HG02884 (cell line): ENCODE data around the gene ZMIZ1.

Experiments used
- ATAC-seq: cut with Tn5 transposase; IDR thresholded peaks from one replicate; pipeline ENCODE4 v1.9.1; 2021; ENCODE audit warnings: mild to moderate bottlenecking, moderate library complexity; ENCODE audit not compliant: unreplicated experiment

Gene ZMIZ1

GRCh38 chr10:79180414-79181221, 111.9 kb downstream of the ZMIZ1 start:
- no peak for ATAC-seq

- ATAC-seq, result no peak
These were observed 112.5 kb downstream of the ZMIZ1 start for GRCh38 chr10:79181227-79181626.

- no peak for ATAC-seq
These were observed 113.1 kb downstream of the ZMIZ1 start for GRCh38 chr10:79181698-79182521.

DNA sequence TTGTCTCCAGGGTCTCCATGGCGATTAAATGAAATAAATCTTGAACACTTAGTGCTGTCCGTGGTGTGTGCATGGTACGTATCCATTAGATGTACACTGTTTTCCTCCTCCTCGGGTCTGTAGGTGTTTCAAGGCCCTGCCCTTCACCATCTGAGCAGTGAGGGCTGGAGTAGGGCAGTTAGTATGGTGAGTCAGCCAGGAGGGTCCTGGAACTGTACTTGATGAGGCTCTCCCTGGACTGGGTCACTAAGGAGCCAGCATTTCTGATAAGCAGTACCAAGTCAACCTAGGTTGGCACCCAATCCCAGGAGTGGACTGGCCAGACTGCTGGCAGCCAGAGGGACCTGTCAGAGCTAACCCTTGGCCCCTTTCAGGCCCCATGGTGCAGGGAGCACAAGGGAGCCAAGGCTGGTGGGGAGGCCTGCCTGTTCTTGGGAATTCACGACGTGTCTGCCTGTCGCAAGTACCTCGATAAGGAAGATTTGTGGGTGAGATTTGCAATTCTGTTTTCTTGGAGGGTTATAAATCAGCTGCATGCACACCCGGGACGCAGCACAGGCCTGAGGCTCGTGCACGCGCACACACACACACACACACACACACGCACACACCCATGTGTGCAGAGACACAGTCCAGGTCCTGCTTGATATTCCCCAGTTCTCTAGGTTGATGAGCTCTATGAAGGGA, 114.2 kb downstream of the ZMIZ1 start:
- ATAC-seq, result no peak

DNA sequence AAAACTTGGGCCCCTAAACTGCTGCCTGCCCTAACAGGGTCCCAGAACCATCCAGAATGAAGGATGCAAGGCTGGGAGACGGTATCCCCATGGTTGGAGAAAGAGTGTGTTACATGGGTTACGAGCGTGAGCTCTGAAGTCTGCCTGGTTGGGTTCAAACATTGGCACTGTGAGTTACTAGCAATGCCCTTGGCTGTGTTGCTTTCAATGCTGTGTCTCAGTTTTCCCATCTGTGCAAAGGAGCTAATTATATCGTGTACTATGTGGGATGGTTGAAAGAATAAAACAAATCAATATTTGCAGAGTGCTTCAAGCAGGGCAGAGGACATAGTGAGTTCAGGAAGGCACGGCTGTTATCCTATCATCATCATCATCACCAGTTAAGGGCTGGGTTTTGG, 114.7 kb downstream of the ZMIZ1 start:
- ATAC-seq, result no peak

DNA sequence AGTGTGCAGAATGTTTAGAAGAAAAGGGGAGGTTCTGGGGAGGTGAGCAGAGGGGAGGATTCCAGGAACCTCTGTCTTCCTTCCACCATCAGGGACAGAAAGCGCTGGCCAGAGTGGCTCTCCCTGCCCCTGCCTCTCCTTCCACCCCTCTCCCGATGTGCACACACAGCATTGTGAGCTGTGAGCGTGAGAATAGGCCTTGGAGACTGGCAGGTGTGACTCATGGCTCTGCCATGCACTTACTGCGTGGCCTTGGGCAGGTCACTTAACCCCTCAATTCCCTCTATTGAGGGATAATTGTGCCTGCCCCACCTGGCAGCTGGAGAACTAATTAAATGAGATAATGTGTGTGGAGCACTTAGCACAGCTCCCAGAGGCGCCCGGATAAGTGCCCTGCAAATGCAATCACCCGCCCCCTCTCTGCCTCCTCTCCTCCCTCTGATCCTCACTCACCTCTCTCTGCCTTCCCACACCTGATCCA, 115.4 kb downstream of the ZMIZ1 start:
- no peak for ATAC-seq

- ATAC-seq, result no peak
These were observed 115.9 kb downstream of the ZMIZ1 start for GRCh38 chr10:79184657-79185056.

DNA sequence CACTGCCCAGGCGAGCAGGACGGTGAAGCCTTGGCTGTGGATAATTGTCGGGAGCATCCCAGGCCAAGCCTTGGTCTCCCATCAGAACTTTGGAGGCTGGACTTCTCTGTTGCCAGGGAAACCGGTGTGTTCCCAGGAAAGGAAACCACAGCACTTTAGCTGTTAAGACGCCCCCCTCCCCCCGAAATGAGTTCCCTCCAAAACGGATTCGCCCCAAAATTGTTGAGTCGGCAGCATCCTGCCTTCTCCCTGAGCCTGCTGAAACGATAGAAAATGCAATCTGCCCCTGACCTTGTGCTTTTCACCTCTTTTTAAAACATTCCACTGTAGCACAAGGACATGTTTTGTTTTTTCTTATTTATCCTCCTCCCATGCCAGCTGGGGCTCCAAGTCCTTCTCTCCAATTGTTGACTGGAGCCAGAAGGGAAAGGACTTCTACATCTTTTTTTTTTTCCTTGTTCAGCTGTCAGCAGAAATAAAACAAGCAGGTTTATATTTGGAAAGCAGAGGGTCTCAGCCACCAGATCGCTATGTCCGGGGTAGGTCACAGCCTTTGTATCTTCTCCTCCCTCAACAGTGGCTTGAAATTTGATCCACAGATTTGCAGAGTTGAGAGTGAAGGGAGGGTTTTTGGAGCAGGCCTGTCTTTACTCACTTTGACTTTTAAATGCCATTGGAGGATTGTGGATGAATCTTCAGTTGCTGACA, 116.5 kb downstream of the ZMIZ1 start:
- ATAC-seq, result no peak

DNA sequence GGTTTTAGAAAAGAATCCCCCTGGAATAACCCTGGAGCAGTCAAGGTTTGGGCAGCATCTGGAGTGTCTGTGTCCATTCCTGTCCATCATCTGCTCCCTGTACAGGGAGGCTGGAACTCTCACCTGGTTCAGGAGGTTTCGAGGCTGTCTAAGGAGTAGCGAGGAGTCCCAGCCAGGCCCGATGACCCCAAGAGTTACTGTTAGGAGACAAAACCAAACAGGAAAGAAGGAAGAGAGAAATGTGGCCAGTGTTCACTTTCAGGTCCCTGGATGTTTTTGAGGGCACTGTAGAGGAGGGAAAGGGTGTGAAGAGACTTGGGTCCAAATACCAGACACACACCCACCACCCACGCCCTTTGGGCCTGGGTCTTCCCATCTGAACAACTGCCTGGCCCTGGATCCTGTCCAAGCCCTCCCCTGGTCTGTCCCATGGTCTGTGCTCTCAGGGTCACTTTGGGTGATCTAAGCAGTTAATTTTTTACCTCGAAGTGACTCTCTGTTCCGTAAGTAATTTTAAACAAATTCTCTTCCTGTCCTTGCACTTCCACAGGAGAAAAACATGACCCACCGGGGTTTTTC, 117.1 kb downstream of the ZMIZ1 start:
- ATAC-seq, result no peak

DNA sequence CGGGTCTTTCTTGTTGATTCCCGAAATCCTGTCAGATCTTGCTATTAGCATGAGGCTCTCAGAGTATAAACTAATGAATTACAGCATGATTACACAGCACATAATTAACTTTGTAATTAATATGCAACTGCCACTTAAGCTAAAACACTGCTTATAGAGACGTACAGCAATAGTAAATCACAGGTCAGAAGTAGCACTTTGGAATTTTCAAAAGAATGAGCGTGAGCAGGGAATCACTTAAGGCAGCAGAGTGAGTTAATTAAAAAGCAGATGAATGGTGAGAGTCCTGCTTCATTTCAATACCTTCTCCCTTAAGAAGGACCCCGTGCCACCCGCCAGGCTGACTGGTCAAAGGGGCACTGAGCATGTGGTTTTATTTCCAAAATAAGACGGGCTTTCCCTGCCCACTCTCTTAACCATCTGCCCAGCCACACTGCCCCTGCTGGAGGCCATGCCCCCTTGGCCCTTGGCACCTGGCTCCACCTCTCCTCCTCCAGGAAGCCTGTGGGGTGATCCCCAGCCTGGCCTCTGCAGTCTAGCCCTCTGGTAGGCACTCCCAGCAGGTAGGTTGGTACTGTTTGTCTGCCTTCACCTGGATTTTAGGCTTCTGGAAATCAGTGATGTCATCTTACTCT, 117.8 kb downstream of the ZMIZ1 start:
- ATAC-seq, result no peak

DNA sequence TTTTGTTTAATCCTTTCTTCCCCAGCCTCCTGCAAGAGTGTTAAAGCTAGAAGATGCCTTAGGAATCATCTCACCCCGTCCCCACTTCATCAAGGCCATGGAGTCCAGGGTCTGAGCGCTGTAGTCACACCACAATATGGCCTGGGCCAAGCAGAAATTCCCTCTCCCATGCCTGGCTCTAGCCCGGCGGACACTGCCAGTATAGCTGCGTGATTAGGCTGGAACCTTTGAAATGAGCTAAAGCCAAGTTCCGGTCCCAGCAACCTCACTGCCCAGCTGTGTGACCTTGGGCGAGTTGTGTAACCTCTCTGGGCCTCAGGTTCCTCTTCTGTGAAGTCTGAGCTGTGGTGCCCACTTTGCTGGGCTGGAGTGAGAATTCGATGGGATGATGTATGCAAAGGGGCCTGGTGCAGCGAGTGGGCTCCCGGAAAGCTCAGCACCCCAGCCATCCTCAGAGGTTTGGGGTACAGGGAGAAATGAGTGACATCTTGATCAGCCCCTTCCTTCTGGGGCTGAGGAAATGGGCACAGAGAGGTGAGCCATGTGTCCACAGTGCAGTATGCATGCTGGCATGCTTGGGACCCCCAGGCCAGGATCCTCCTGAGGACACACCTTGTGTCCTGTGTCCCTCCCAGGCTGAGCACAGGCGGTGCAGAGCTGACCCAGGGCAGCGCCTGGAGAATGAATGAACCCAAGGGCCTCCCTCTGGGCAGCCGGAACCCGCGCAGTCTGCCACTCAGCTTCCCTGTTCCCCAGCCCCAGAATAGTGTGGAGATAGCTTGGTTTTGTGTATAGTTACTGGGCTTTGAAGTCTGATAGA, 118.6 kb downstream of the ZMIZ1 start:
- ATAC-seq, result no peak

GRCh38 chr10:79188154-79188965, 119.6 kb downstream of the ZMIZ1 start:
- ATAC-seq, result no peak

DNA sequence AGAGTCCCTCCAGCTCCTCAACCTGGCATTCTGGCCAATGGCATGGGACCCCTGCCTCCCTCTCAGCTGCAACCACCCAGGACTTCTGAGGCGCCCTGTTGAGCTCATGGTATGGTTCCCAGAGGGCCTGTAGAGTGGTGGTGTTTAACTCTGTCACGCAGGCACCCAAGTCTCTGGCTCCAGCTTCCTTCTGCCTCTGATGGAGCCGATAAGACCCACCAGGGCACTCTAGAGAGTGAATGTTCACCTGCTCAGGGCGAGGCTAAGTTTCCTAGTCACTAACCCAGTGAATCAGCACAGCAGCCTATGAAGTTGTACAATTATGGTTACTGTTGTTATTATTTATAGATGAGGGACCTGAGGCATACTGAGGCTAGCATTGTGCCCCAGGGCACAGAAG, 120.4 kb downstream of the ZMIZ1 start:
- no peak for ATAC-seq

GRCh38 chr10:79189853-79190435, 121.2 kb downstream of the ZMIZ1 start:
- no peak for ATAC-seq

DNA sequence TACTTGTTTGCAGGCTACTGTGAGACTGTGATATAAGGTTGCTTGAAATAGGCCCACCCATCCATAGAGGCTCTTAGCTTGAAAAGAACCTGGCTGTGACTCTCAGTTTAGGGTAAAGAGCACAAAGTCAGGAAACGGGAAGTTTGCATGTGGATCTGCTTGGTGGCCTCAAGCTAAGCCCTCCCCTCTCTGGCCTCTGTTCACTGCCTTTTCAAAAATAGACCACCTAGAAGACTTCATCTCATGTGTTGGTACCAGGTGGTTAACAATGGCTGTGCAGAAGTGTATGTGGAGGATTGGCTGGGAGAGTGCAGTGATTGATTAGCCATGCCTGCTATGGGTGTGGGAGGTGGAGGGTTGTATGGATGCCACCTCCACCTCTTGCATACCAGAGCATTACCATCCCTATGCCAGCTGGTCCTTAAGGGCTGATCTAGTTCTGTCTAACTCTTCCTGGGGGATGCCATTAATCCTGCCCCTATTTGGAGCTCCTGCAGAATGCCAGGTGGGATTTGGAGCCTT, 122.0 kb downstream of the ZMIZ1 start:
- ATAC-seq, result no peak

- ATAC-seq, result no peak
These were observed 123.3 kb downstream of the ZMIZ1 start for GRCh38 chr10:79191951-79192676.

DNA sequence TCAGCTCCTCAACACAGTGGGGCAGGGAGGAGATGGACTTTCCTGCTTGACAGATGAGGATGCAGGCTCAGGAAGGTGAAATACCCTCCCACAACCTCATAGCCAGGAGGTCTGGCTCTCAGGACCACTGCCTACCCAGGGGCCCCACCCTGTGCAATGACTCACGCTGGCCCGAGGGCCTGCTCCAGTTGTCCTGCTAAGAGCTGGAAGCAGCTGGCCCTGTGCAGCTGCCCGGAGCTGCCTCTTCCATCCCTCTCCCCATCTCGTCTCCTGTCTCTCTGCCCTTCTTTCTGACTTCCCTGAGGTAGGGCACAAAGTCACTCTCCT, 123.9 kb downstream of the ZMIZ1 start:
- no peak for ATAC-seq
